HepG2 (cell line): ENCODE results near the gene SYNE1. TPM values are rescaled to one million over a fixed set of nuclear protein-coding genes. Genes with fewer than 3 reads are reported as not detected.

Experiments
- ATAC-seq: fragments of 200-7000 bp; cut with Tn5 transposase; 3 replicates; pipeline ENCODE4 v1.9.1; 2020; ENCODE audit warnings: mild to moderate bottlenecking, moderate library complexity
- Bru-seq: library from RNA; stranded (reverse); fragments of 400-500 nt; gene quantifications from one replicate; lab custom pipeline; 2021; lab: Mats Ljungman, UMichigan
- BruChase-seq, 2 experiments: library from RNA; stranded (reverse); fragments of 400-500 nt; gene quantifications; one replicate each; lab custom pipeline; 2021; lab: Mats Ljungman, UMichigan
- BruUV-seq: library from RNA; stranded (reverse); fragments of 400-500 nt; replicated peaks from 2 replicates; lab custom pipeline; 2021; lab: Mats Ljungman, UMichigan
- CTCF ChIA-PET: fragments of 300-600 bp; formaldehyde crosslinking; extraction: SDS; loops from one replicate; lab custom pipeline; 2021; ENCODE audit warnings: low total read pairs, inconsistent platforms, low intra/inter-chr PET ratio; lab: Yijun Ruan, JAX
- POLR2A ChIA-PET: fragments of 350-600 bp; sonication (Branson Sonifier 250); formaldehyde crosslinking; loops from one replicate; lab custom pipeline; 2020; ENCODE audit warnings: antibody characterized with exemption, inconsistent platforms; lab: Yijun Ruan, JAX
- DNase-seq: peaks from one replicate; pipeline ENCODE4 v3.0.0-alpha.2; 2015; ENCODE audit warnings: low spot score
- FAIRE-seq: peaks from 3 replicates; lab custom pipeline; 2011; peaks lifted over from hg19 to GRCh38; lab: Jason Lieb, UNC
- H2AFZ ChIP-seq: one replicate; pipeline ENCODE4 v1.6.1; 2011; ENCODE audit warnings: low read length, inconsistent platforms
- H3K27ac ChIP-seq: fragments of 300-600 bp; 3 replicates; pipeline ENCODE4 v1.8.0; 2011; ENCODE audit warnings: mixed run types, mild to moderate bottlenecking, mixed read lengths, low read length, inconsistent platforms; ENCODE audit not compliant: insufficient read depth; ENCODE audit errors: extremely low read length
- H3K27me3 ChIP-seq, 2 experiments: fragments of 200-600 bp in 1 of 2; 2 replicates in 1 of 2; 3 replicates in 1 of 2; pipeline versions ENCODE4 v1.6.0 to v1.8.0; 2011; ENCODE audit warnings: low read length in 2 of 2, mild to moderate bottlenecking in 2 of 2, moderate library complexity in 2 of 2, inconsistent platforms in 1 of 2; ENCODE audit not compliant: insufficient read depth in 2 of 2, control insufficient read depth in 1 of 2
- H3K36me3 ChIP-seq, 2 experiments: fragments of 200-600 bp in 1 of 2; replicated peaks in 1 of 2; 2 replicates in 1 of 2; 3 replicates in 1 of 2; pipeline versions ENCODE4 v1.5.1 to v1.8.0; 2011; ENCODE audit warnings: low read length in 2 of 2, inconsistent platforms in 1 of 2; ENCODE audit not compliant: insufficient read depth in 2 of 2, control insufficient read depth in 1 of 2
- H3K4me1 ChIP-seq: 2 replicates; pipeline ENCODE4 v1.5.1; 2012; ENCODE audit warnings: low read length, inconsistent platforms; ENCODE audit not compliant: insufficient read depth
- H3K4me2 ChIP-seq: 2 replicates; pipeline ENCODE4 v1.6.0; 2011; ENCODE audit warnings: low read depth, low read length, inconsistent platforms
- H3K4me3 ChIP-seq, 3 experiments: fragments of 200-600 bp in 1 of 3; sonication (generic), shearing (Covaris generic) in 1 of 3; replicated peaks in 1 of 3; 2 replicates each; pipeline ENCODE4 v1.5.1; 2011 to 2016; ENCODE audit warnings: low read length in 3 of 3, inconsistent platforms in 2 of 3, low read depth in 2 of 3, mild to moderate bottlenecking in 2 of 3, control low read depth in 1 of 3, mixed read lengths in 1 of 3; ENCODE audit not compliant: insufficient read depth in 1 of 3
- H3K79me2 ChIP-seq: one replicate; pipeline ENCODE4 v1.6.1; 2011; ENCODE audit warnings: low read length, inconsistent platforms; ENCODE audit not compliant: insufficient read depth
- H3K9ac ChIP-seq: 2 replicates; pipeline ENCODE4 v1.6.0; 2011; ENCODE audit warnings: mild to moderate bottlenecking, low read depth, low read length, inconsistent platforms; ENCODE audit not compliant: insufficient read depth
- H3K9me3 ChIP-seq: 2 replicates; pipeline ENCODE4 v1.5.1; 2012; ENCODE audit warnings: mild to moderate bottlenecking, low read length
- H4K20me1 ChIP-seq: 2 replicates; pipeline ENCODE4 v1.6.0; 2011; ENCODE audit warnings: inconsistent platforms, mild to moderate bottlenecking, low read length, moderate library complexity; ENCODE audit not compliant: insufficient read depth
- CBX2 ChIP-seq, 2 experiments: fragments of 200-600 bp in 1 of 2; sonication (generic); formaldehyde crosslinking in 1 of 2; IDR thresholded peaks; 2 replicates each; pipeline versions ENCODE4 v1.7.0 to v1.8.1; 2018 to 2022; ENCODE audit warnings: low read depth in 2 of 2, low read length in 1 of 2, mild to moderate bottlenecking in 1 of 2, missing genetic modification reagents in 1 of 2
- LRRFIP1 ChIP-seq: sonication (generic); formaldehyde crosslinking; conservative IDR thresholded peaks from 2 replicates; pipeline ENCODE4 v1.4.0; 2020; ENCODE audit warnings: missing genetic modification reagents
- TBL1XR1 ChIP-seq: fragments of 150-350 bp; IDR thresholded peaks from 2 replicates; pipeline ENCODE4 v1.6.1; 2014; ENCODE audit warnings: borderline replicate concordance, low read length; ENCODE audit not compliant: partially characterized antibody
- YY1 ChIP-seq: IDR thresholded peaks from 2 replicates; pipeline ENCODE4 v1.6.1; 2011; ENCODE audit warnings: low read length, low read depth, moderate library complexity, mild to moderate bottlenecking; ENCODE audit not compliant: insufficient read depth, insufficient replicate concordance
- ZFP1 ChIP-seq: IDR thresholded peaks from 2 replicates; pipeline ENCODE4 v1.6.1; 2016
- WGBS: methylation state at CpG from one replicate; pipeline ENCODE4 v1.1.6; 2017; ENCODE audit warnings: low lambda C conversion rate; 5-methylcytosine and 5-hydroxymethylcytosine counted together
- in situ Hi-C: cut with HindIII; loops from 2 replicates; pipeline ENCODE4 v1.10.0; 2017; ENCODE audit warnings: low pct_unique_long_range_greater_than_20kb; ENCODE audit not compliant: extremely low pct_ligation_motif_present
- intact Hi-C: fragments of 100-400 bp; cut with micrococcal nuclease; formaldehyde crosslinking; loops from one replicate; pipeline ENCODE4 v1.10.0; 2022; ENCODE audit not compliant: unreplicated experiment
- long read RNA-seq, 2 experiments: library from RNA in 1 of 2; library from polyadenylated mRNA in 1 of 2; stranded (forward) in 1 of 2; unstranded in 1 of 2; transcript quantifications; one replicate each; pipeline ENCODE4 v2.0.0, GENCODE V29; 2019 to 2022
- polyA minus RNA-seq, 3 experiments: library from RNA; depleted of rRNA, polyadenylated mRNA; stranded (reverse); fragments of >200 nt; gene quantifications; 2 replicates each; pipeline ENCODE4 v1.2.3, GENCODE V29; 2011; ENCODE audit warnings: low replicate concordance in 1 of 3
- polyA plus RNA-seq, 8 experiments: library from polyadenylated mRNA; depleted of rRNA in 3 of 8; stranded (reverse) in 7 of 8; unstranded in 1 of 8; fragments of >200 nt; fragmentation: Illumina TruSeq in 4 of 8; extraction: Trizol in 4 of 8; gene quantifications; 2 replicates each; pipeline versions ENCODE4 v1.2.1 to v1.2.3, GENCODE V29; 2011 to 2016; ENCODE audit warnings: low read depth in 4 of 8, missing spikeins in 1 of 8, mixed read lengths in 1 of 8; ENCODE audit not compliant: insufficient read depth in 1 of 8
- total RNA-seq, 5 experiments: library from RNA; depleted of rRNA; stranded (reverse); fragments of >200 nt; fragmentation: Illumina TruSeq; extraction: Trizol; gene quantifications; 2 replicates each; pipeline ENCODE4 v1.2.3, GENCODE V29; 2016; ENCODE audit warnings: low read depth in 1 of 5

Gene SYNE1
- total RNA-seq (2016; rRNA removed; fragmentation: Illumina TruSeq; extraction: Trizol): 15.9 and 19.5 TPM in 2 replicates
- 1.7 and 2.4 TPM in 2 replicates for total RNA-seq (2016; cell fraction: cytosol; rRNA removed; fragmentation: Illumina TruSeq; extraction: Trizol; ENCODE audit: low read depth)
- total RNA-seq (2016; cell fraction: insoluble cytoplasmic fraction; rRNA removed; fragmentation: Illumina TruSeq; extraction: Trizol): 14.8 and 18.7 TPM in 2 replicates
- 3.8 and 4.1 TPM in 2 replicates for total RNA-seq (2016; cell fraction: membrane; rRNA removed; fragmentation: Illumina TruSeq; extraction: Trizol)
- total RNA-seq (2016; cell fraction: nucleus; rRNA removed; fragmentation: Illumina TruSeq; extraction: Trizol): 21.1 and 25.0 TPM in 2 replicates
- 5.5 and 6.1 TPM in 2 replicates for polyA plus RNA-seq (2011; rRNA removed)
- 4.8 and 5.1 TPM in 2 replicates for polyA plus RNA-seq (2011; cell fraction: cytosol; rRNA removed)
- 13.2 and 13.5 TPM in 2 replicates for polyA plus RNA-seq (2011; cell fraction: nucleus; rRNA removed)
- polyA plus RNA-seq (2012): 6.4 and 7.6 TPM in 2 replicates
- 0.44 and 0.52 TPM in 2 replicates for polyA plus RNA-seq (2016; cell fraction: cytosol; fragmentation: Illumina TruSeq; extraction: Trizol; ENCODE audit: low read depth)
- polyA plus RNA-seq (2016; cell fraction: insoluble cytoplasmic fraction; fragmentation: Illumina TruSeq; extraction: Trizol; ENCODE audit: low read depth): 8.3 and 8.6 TPM in 2 replicates
- 0.88 and 1.5 TPM in 2 replicates for polyA plus RNA-seq (2016; cell fraction: membrane; fragmentation: Illumina TruSeq; extraction: Trizol; ENCODE audit: low read depth)
- polyA plus RNA-seq (2016; cell fraction: nucleus; fragmentation: Illumina TruSeq; extraction: Trizol; ENCODE audit: insufficient read depth, low read depth): 10.6 and 13.5 TPM in 2 replicates
- 2.8 and 29.3 TPM in 2 replicates for polyA minus RNA-seq (2011; rRNA and poly(A)+ RNA removed; ENCODE audit: low replicate concordance)
- 11.0 and 13.4 TPM in 2 replicates for polyA minus RNA-seq (2011; cell fraction: cytosol; rRNA and poly(A)+ RNA removed)
- polyA minus RNA-seq (2011; cell fraction: nucleus; rRNA and poly(A)+ RNA removed): 45.6 and 57.7 TPM in 2 replicates
- percentile 43 among the genes with signal in this experiment for Bru-seq, nascent RNA
- percentile 51 among the genes with signal in this experiment for BruChase-seq, experiment 1, labeled RNA remaining after a 6-hour chase
- BruChase-seq, experiment 2, labeled RNA remaining after a 2-hour chase: percentile 43 among the genes with signal in this experiment
- long read RNA-seq, experiment 1, partial matches to known transcripts: 1 of 6 reads
- long read RNA-seq, experiment 1, other reads (novel, unspliced or antisense): 3 of 6 reads
- long read RNA-seq, experiment 2, partial matches to known transcripts: 2 of 10 reads
- long read RNA-seq, experiment 2, other reads (novel, unspliced or antisense): 5 of 10 reads

DNA sequence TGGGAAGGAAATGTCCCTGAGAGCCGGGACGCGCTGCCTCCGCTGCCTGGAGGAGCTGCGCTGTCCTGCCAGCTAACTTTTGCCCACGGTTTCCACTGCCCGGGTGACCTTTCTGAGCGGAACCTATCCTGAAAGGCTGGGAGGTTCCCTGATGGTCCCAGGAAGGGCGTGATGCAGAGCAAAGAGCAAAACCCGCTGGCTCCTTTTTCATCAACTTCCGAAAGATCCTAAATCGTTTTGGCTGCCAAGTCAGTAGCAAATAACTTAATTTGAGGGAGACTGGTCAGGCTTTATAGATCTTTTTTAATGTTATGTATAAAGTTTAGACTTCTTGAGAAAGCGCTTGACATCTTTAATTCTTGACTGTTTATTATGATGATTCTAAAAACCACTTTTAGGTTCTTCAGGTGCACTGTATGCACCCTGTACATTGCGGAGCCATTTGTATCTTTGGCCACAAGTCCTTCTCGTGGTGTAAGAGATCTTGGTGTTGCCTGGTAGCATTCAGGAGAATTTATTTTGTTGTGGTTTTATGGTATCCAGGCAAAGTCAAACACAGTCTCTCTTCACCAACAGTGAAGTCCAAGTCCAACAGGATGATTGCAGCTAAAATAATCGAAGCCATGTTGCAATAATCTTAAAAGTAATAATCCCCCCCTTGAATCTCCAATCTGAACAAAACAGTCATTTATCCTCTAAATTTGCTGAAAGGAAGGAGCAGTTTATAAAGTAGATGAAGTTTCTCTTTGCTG lies at the start of gene SYNE1:
SYNE1 (minus strand) TSS at position 67 of the 752 bp plus-strand sequence. CDS start 9,031 bp downstream, outside the sequence.
- no peaks in the 10 kb centered on the region for H3K79me2 ChIP-seq
- TF ChIP-seq ZFP1 (CRISPR knock-in tag) (no peak), LRRFIP1 (CRISPR knock-in tag) (no peak), TBL1XR1 (no peak), CBX2 (IDR thresholded peaks at IDR 0.05; ENCODE audit: low read depth, low read length) (peak; percentile 64; the same call in 1 of the 2 replicates), CBX2 (CRISPR knock-in tag; IDR thresholded peaks at IDR 0.05; ENCODE audit: low read depth) (no peak), YY1 (no peak)
- TF ChIP-seq, all 625 proteins: peak for 1
- POLR2A ChIA-PET: no interaction called here
- DNase-seq (no peak), ATAC-seq (peak; percentile 21; the same call in 2 of the 3 replicates), FAIRE-seq (no peak)
- Histone ChIP-seq H3K4me2 (peak within 1 kb of the TSS; percentile 39), H4K20me1 (no peaks in the 10 kb centered on the region), H3K27ac (no peak within 1 kb of the TSS), H3K27me3 (peaks cover 9 to 39% of the 10 kb centered on the region in 2 experiments), H3K9ac (no peak within 1 kb of the TSS), H3K4me3 (peak within 1 kb of the TSS in 1 of 3 experiments; percentile 31; a peak in 1 of 6 replicates), H3K4me1 (no peaks in the 10 kb centered on the region), H3K36me3 (no peaks in the 10 kb centered on the region), H3K9me3 (no peaks in the 10 kb centered on the region), H2AFZ (no peak within 1 kb of the TSS)
- intact Hi-C loops (no loop called here), in situ Hi-C loops (no loop called here)
- 19% methylated on average over 10 of the region's 16 CpGs for WGBS
- no TSS peak for BruUV-seq
- CTCF ChIA-PET: no interaction called here
